Esophagus (tissue), 2 donors: ENCODE data around the gene CAPN12. TPM values are rescaled to one million over a fixed set of nuclear protein-coding genes. Genes with fewer than 3 reads are reported as not detected.

Source experiments
- H3K27ac ChIP-seq, 2 donors: one replicate each; pipeline ENCODE4 v1.5.1; 2013; ENCODE audit warnings: low read depth in 2 of 2, mild to moderate bottlenecking in 2 of 2, inconsistent platforms in 1 of 2, low read length in 1 of 2, moderate library complexity in 1 of 2
- H3K27me3 ChIP-seq, 2 donors: one replicate each; pipeline ENCODE4 v1.6.1; 2013; ENCODE audit warnings: low read length in 2 of 2, control low read depth in 1 of 2, mild to moderate bottlenecking in 1 of 2; ENCODE audit not compliant: insufficient read depth in 2 of 2, control insufficient read depth in 1 of 2
- H3K36me3 ChIP-seq, 2 donors: one replicate each; pipeline ENCODE4 v1.6.1; 2013; ENCODE audit warnings: low read length in 1 of 2; ENCODE audit not compliant: control insufficient read depth in 2 of 2, insufficient read depth in 2 of 2
- H3K4me1 ChIP-seq, 2 donors: one replicate each; pipeline ENCODE4 v1.6.1; 2013; ENCODE audit warnings: low read length in 1 of 2; ENCODE audit not compliant: control insufficient read depth in 2 of 2, insufficient read depth in 2 of 2
- H3K4me3 ChIP-seq, 2 donors: one replicate each; pipeline ENCODE4 v1.5.1; 2013; ENCODE audit warnings: low read length in 2 of 2, mild to moderate bottlenecking in 2 of 2, low read depth in 1 of 2, moderate library complexity in 1 of 2
- H3K9me3 ChIP-seq, 2 donors: one replicate each; pipeline ENCODE4 v1.6.1; 2013; ENCODE audit warnings: mild to moderate bottlenecking in 2 of 2, low read depth in 1 of 2, low read length in 1 of 2, moderate library complexity in 1 of 2; ENCODE audit not compliant: control insufficient read depth in 2 of 2, insufficient read depth in 1 of 2
- WGBS, 2 donors: extraction: QIAGEN DNeasy Blood & Tissue Kit; methylation state at CpG; one replicate each; pipeline ENCODE4 v1.1.7; 2013; 5-methylcytosine and 5-hydroxymethylcytosine counted together
- polyA plus RNA-seq, 2 donors: library from polyadenylated mRNA; stranded (reverse); fragments of 200-250 nt; gene quantifications; one replicate each; pipeline ENCODE4 v1.2.3, GENCODE V29; 2013
- donor health status: healthy with polysubstance abuse.
- donor health status: Bipolar disorder and iron deficiency.

The CAPN12 gene
- polyA plus RNA-seq, 2 donors = 4.1 to 12.3 TPM

DNA sequence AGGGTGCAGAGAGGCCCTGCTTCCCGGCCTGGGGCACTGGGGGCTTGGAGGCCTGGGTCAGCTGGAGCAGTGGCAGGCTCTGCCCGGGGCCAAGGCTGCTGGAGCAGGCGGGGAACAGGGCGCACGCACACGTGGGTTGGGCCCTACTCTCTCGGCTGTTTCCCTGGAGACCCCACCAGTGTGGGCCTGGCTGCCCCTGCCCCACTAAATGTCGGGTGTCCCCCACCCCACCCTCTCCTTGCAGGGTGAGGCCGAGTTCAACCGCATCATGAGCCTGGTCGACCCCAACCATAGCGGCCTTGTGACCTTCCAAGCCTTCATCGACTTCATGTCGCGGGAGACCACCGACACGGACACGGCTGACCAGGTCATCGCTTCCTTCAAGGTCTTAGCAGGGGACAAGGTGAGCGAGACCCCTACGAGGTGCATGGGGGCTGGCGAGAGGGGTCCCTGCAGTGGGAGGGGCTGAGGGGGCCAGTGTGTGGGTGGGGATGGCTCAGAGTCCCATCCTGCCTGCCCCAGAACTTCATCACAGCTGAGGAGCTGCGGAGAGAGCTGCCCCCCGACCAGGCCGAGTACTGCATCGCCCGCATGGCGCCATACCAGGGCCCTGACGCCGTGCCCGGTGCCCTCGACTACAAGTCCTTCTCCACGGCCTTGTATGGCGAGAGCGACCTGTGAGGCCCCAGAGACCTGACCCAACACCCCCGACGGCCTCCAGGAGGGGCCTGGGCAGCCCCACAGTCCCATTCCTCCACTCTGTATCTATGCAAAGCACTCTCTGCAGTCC, 15.3 kb downstream of the CAPN12 start:
- Histone ChIP-seq H3K36me3 (peaks cover 22 to 67% of the 10 kb centered on the region in 2 donors), H3K9me3 (no peaks in the 10 kb centered on the region)
- 82 to 84% methylated on average over 37 of the region's 37 CpGs for WGBS, 2 donors

DNA sequence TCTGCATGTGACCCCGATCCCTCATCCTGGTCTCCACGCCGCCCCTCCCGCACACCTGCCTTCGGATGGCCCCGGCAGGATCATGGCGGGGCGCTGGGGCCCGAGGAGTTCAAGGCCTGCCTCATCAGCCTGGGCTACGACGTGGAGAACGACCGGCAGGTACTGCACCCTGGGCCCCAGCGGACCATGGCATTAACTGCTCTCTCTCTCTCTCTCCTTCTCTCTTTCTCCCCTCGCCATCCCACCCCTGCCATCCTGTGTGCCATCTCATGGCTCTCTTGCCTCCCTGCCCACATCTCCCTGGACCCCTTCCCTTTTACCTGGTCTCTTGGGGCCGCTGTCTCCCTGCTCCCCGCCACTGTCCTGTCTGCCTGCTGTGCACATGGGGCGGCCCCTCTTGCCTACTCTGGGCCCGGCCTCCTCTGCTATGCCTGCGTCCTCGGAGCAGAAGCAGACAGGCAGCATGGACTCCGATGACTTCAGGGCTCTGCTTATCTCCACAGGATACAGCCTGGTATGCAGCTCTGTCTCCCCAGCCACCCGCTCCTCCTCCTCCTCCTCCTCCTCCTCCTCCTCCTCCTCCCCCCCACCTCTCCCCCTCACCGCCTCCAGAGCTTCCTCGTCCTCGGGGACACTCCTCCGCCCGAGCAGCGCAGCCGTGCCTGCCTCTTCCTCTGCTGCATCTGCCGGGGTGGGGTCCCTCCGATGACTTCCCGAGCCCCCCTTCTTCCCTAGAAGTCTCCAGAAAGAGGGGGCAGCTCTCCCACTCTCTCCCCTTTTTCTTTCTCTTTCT, 16.2 kb downstream of the CAPN12 start:
- H3K9me3 ChIP-seq = no peaks in the 10 kb centered on the region
- peak overlapping the region in 1 of 2 donors; percentile 34 for H3K27ac ChIP-seq
- H3K4me1 ChIP-seq = peaks cover 3 to 10% of the 10 kb centered on the region in 2 donors
- 77 to 85% methylated on average over 25 to 33 of the region's 33 CpGs for whole genome bisulfite sequencing, 2 donors
- H3K27me3 ChIP-seq = no peaks in the 10 kb centered on the region
- peaks cover 22 to 76% of the 10 kb centered on the region in 2 donors for H3K36me3 ChIP-seq
- no peak overlapping the region for H3K4me3 ChIP-seq

More for the DNA sequence above, 15.3 kb downstream of the CAPN12 start:
- Histone ChIP-seq H3K27ac (peak overlapping the region in 1 of 2 donors; percentile 34), H3K4me1 (peaks cover 3 to 16% of the 10 kb centered on the region in 2 donors), H3K27me3 (no peaks in the 10 kb centered on the region), H3K4me3 (no peak overlapping the region)

DNA sequence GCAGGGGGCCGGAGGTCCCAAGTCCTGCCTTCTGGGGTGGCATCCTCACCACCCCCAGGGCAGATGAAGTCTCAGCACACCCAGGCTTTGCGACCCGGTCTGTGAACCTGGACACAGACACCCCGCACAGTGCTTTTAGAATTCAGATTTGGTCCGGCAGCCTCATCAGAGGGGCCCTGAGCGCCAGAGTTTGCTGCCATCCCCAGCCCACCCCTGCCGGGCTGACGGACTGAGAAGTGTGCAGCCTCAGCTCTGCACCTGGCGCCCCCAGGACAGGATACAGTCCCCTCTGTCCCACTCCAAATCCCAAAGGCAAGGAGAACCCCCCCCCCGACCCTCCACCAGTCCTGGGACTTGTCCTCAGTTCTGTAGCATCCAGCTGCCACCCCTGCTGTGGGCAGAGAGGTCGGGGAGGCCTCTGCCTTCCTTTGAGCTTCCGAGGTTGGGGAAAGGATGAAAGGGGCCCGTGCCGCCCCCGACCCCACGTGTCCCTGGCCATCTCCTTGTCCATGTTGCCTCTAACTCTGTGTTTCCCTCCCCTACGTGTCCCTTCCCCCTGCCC, 16.9 kb downstream of the CAPN12 start:
- Histone ChIP-seq H3K27ac (peak overlapping the region in 1 of 2 donors; percentile 5), H3K36me3 (peaks cover 24 to 83% of the 10 kb centered on the region in 2 donors), H3K9me3 (no peaks in the 10 kb centered on the region), H3K27me3 (no peaks in the 10 kb centered on the region), H3K4me3 (no peak overlapping the region), H3K4me1 (peaks cover 3 to 10% of the 10 kb centered on the region in 2 donors)
- whole genome bisulfite sequencing, 2 donors = 88 to 89% methylated on average over 17 of the region's 17 CpGs

DNA sequence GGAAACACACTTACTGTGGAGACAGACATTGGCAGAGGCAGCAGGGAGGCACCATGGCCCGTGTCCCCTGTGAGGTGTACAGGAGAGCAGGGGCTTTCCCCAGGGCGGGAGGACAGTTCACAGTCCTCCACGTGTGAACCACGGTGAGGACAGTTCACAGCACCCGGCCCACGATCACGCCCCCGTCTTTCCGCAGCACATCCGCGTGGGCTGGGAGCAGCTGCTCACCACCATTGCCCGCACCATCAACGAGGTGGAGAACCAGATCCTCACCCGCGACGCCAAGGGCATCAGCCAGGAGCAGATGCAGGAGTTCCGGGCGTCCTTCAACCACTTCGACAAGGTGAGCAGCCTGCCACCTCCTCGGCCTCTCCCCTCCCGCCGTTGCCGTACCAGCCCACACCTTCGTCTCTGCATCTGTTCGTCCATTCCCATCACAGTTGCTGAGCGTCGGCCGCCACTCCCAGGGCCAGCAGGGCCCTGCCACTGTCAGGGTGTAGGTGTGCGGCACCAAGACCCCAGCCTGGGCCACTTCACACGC, 17.4 kb downstream of the CAPN12 start:
- peaks cover 30 to 84% of the 10 kb centered on the region in 2 donors for H3K36me3 ChIP-seq
- 66 to 76% methylated on average over 21 to 30 of the region's 30 CpGs for WGBS, 2 donors
- H3K27ac ChIP-seq = peak overlapping the region in 1 of 2 donors; percentile 51
- no peaks in the 10 kb centered on the region for H3K9me3 ChIP-seq
- H3K27me3 ChIP-seq = no peaks in the 10 kb centered on the region
- H3K4me3 ChIP-seq = no peak overlapping the region
- peaks cover 3 to 10% of the 10 kb centered on the region in 2 donors for H3K4me1 ChIP-seq

DNA sequence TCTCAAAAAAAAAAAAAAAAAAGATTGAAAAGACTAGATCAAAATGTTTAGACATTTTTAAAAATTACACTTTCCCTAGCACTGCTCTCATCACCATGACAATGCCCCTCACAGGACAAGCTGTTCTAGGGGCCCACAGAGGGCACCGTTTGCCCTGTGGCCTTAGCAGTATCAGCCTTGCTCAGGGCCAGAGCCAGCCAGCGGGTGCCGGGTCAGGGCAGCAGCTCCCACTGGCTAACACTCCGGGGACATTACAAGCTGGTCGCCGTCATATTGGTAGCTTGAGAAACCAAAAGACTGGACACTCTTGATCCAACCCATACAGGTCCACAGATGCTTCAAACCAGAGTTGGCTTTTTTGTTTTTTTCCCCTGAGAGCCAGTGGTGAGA, 18.0 kb downstream of the CAPN12 start:
- H3K27me3 ChIP-seq = no peaks in the 10 kb centered on the region
- H3K27ac ChIP-seq = peak overlapping the region; percentile 5 to 51
- peaks cover 33 to 87% of the 10 kb centered on the region in 2 donors for H3K36me3 ChIP-seq
- WGBS, 2 donors = 84 to 92% methylated on average over 6 of the region's 6 CpGs
- no peaks in the 10 kb centered on the region for H3K9me3 ChIP-seq
- H3K4me1 ChIP-seq = peaks cover 0 to 8% of the 10 kb centered on the region in 2 donors
- H3K4me3 ChIP-seq = no peak overlapping the region

DNA sequence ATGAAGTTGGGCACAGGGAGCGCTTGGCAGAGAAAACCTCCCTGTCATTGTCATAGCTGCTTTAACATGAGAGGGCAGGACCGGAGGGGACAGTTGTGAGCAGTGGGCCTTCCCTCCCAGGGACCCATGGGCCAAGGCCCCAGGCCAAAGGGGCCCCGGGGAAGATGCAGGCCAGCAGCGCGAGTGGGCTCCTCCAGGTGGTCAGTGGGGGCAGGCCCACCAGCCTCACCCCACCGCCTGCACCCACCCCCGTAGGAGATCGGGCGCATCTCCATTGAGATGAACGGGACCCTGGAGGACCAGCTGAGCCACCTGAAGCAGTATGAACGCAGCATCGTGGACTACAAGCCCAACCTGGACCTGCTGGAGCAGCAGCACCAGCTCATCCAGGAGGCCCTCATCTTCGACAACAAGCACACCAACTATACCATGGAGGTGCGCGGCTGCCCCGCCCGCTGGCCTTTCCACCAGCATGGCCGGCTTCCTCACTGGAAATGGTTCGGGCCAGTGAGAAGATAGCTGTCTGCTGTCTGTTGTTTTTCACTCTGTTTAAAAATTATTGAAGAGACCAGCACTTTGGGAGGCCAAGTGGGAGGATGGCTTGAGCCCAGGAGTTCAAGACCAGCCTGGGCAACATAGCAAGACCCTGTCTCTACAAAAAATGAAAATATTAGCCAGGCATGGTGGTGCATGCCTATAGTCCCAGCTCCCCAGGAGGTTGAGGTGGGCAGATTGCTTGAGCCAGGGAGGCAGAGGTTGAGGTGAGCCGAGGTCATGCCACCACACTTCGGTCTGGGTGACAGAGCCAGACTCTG, 18.6 kb downstream of the CAPN12 start:
- H3K27ac ChIP-seq = peak overlapping the region in 1 of 2 donors; percentile 22
- H3K36me3 ChIP-seq = peaks cover 34 to 90% of the 10 kb centered on the region in 2 donors
- no peaks in the 10 kb centered on the region for H3K27me3 ChIP-seq
- H3K4me1 ChIP-seq = peaks cover 0 to 7% of the 10 kb centered on the region in 2 donors
- no peaks in the 10 kb centered on the region for H3K9me3 ChIP-seq
- 90 to 91% methylated on average over 21 of the region's 21 CpGs for WGBS, 2 donors
- no peak overlapping the region for H3K4me3 ChIP-seq

DNA sequence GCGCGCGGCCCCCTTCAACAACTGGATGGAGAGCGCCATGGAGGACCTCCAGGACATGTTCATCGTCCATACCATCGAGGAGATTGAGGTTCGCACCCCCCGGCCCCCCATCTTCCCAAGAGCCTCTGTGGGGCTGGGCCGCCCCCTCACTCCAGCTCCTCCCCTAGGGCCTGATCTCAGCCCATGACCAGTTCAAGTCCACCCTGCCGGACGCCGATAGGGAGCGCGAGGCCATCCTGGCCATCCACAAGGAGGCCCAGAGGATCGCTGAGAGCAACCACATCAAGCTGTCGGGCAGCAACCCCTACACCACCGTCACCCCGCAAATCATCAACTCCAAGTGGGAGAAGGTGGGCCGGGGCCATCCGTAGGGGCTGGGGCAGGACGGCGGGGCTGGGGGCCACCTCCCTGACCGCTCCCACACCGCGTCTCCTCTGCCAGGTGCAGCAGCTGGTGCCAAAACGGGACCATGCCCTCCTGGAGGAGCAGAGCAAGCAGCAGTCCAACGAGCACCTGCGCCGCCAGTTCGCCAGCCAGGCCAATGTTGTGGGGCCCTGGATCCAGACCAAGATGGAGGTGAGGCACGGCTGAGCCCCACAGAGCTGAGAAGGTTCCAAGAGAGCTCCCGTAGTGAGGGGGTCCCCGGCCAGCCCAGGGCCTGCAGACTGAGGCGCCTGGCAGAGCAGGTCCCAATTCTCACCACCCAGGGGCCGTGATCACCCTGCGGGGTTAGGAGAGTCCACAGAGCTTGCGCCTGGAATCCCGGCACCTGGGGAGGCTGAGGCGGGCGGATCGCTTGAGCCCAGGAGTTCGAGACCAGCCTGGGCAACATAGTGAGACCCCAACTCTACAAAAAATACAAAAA, 20.1 kb downstream of the CAPN12 start:
- Histone ChIP-seq H3K27me3 (no peaks in the 10 kb centered on the region), H3K4me3 (no peak overlapping the region), H3K36me3 (peaks cover 34 to 97% of the 10 kb centered on the region in 2 donors), H3K4me1 (peaks cover 0 to 15% of the 10 kb centered on the region in 2 donors), H3K9me3 (no peaks in the 10 kb centered on the region), H3K27ac (no peak overlapping the region)
- WGBS, 2 donors = 93% methylated on average over 39 to 42 of the region's 42 CpGs

DNA sequence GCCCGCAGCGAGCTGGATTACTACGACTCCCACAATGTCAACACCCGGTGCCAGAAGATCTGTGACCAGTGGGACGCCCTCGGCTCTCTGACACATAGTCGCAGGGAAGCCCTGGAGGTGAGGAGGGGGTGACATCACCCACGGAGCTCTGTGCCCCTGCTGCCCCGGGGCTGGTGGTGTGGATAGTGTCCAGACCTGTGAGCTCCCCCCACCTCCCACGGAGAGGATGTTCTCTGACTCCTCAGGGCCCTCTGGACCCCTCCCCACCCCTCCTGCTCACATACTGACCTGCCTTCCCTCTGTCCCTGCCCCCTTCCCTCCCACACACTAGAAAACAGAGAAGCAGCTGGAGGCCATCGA, 20.7 kb downstream of the CAPN12 start:
- Histone ChIP-seq H3K36me3 (peaks cover 33 to 96% of the 10 kb centered on the region in 2 donors), H3K4me1 (peaks cover 3 to 20% of the 10 kb centered on the region in 2 donors), H3K4me3 (no peak overlapping the region), H3K27ac (no peak overlapping the region), H3K9me3 (no peaks in the 10 kb centered on the region), H3K27me3 (no peaks in the 10 kb centered on the region)
- WGBS, 2 donors = 78 to 79% methylated on average over 11 of the region's 11 CpGs
